ENCODE data around the gene AP3B1. TPM values are rescaled to one million over a fixed set of nuclear protein-coding genes. Genes with fewer than 3 reads are reported as not detected.
A peak's percentile ranks its signal among the peaks of the same experiment; 100 is the strongest.
"Not testable (repeated sequence)": the region's sequence is repeated elsewhere in the genome, so short reads cannot be mapped to it uniquely, and the experiment has no call there.

AP3B1 gene
- total RNA-seq, 1 donor from 2014 or later: 105 TPM

DNA sequence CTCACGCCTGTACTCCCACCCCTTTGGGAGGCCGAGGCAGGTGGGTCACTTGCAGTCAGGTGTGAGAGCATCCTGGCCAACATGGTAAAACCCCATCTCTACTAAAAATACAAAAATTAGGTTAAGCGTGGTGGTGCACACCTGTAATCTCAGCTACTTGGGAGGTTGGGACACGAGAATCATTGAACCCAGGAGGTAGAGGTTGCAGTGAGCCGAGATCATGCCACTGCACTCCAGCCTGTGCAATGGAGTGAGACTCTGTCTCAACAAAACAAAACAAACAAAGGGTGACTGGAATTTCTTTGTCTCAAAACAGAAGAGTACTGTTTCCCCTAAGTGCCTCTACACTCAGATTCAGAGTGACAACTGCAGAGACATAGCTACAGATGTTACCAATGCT is 116.1 kb downstream of the AP3B1 start:
- TF ChIP-seq, protein P1, sequence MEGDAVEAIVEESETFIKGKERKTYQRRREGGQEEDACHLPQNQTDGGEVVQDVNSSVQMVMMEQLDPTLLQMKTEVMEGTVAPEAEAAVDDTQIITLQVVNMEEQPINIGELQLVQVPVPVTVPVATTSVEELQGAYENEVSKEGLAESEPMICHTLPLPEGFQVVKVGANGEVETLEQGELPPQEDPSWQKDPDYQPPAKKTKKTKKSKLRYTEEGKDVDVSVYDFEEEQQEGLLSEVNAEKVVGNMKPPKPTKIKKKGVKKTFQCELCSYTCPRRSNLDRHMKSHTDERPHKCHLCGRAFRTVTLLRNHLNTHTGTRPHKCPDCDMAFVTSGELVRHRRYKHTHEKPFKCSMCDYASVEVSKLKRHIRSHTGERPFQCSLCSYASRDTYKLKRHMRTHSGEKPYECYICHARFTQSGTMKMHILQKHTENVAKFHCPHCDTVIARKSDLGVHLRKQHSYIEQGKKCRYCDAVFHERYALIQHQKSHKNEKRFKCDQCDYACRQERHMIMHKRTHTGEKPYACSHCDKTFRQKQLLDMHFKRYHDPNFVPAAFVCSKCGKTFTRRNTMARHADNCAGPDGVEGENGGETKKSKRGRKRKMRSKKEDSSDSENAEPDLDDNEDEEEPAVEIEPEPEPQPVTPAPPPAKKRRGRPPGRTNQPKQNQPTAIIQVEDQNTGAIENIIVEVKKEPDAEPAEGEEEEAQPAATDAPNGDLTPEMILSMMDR (IDR thresholded peaks at IDR 0.05): no peak
- no peak for TF ChIP-seq EZH2phosphoT487 (IDR thresholded peaks at IDR 0.05)
- no peak for TF ChIP-seq EZH2 (IDR thresholded peaks at IDR 0.05)

GRCh38 chr5:78170335-78170734 is 124.2 kb downstream of the AP3B1 start:
- peaks cover 40% of the 10 kb centered on the region for H3K9me3 Mint-ChIP-seq

More for the DNA sequence above, 116.1 kb downstream of the AP3B1 start:
- Mint-ChIP-seq H3K36me3 (peaks cover 33% of the 10 kb centered on the region), H3K9me3 (peaks cover 12% of the 10 kb centered on the region), H3K27ac (no peak overlapping the region), H3K27me3 (ENCODE audit: insufficient read depth, low read depth) (no peaks in the 10 kb centered on the region), H3K4me3 (no peak overlapping the region), H3K4me1 (no peaks in the 10 kb centered on the region)
- DNase-seq (ENCODE audit: low spot score): no peak
- H3K4me1 ChIP-seq: no peaks in the 10 kb centered on the region
- no peak overlapping the region for H3K4me2 ChIP-seq
- H3K4me3 ChIP-seq: no peak overlapping the region
- H3K9ac ChIP-seq: no peak overlapping the region
- no peak overlapping the region for H3K27ac ChIP-seq
- H2AFZ ChIP-seq (replicated peaks): no peak overlapping the region
- H3K36me3 ChIP-seq: peaks cover 28% of the 10 kb centered on the region
- no peaks in the 10 kb centered on the region for H3K9me3 ChIP-seq (ENCODE audit: low read depth)
- no peaks in the 10 kb centered on the region for H3K27me3 ChIP-seq
- H4K20me1 ChIP-seq (ENCODE audit: low read depth): no peaks in the 10 kb centered on the region
- no peaks in the 10 kb centered on the region for H3F3A ChIP-seq (ENCODE audit: low read depth)
- H3K79me2 ChIP-seq (ENCODE audit: low read depth): peaks cover 15% of the 10 kb centered on the region

DNA sequence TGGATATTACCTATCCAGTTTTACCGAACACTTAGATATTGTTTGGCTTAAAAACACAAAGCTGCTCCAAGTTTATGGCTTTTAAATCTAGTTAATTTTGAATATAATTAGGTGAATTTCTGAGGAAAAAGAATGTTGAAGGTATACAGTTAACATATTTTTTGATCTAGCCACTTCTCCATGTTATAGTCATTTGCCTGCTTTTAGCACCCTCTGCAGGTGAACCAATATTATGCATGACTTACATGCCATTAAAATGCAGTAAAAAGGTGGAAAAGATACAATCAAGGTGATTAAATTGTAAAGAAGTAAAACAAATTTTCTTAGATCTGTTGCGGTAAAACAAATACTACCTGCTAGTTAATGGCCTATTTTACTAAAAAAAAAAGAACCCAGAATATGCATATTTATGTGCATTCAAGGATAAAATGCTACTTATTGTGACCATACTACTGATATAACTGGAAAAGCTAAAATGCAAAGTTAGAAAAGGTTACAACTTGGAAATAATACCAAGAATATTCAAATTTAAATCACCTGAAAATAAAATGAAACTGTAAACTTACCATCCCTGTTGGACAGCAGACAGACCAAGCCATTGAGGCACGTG is 132.1 kb downstream of the AP3B1 start:
- Mint-ChIP-seq H3K27me3 (ENCODE audit: insufficient read depth, low read depth) (no peaks in the 10 kb centered on the region), H3K4me1 (no peaks in the 10 kb centered on the region), H3K36me3 (peaks cover 17% of the 10 kb centered on the region), H3K9me3 (peaks cover 3% of the 10 kb centered on the region), H3K27ac (no peak overlapping the region), H3K4me3 (no peak overlapping the region)
- Histone ChIP-seq H3F3A (ENCODE audit: low read depth) (peaks cover 22% of the 10 kb centered on the region), H3K36me3 (peaks cover 5% of the 10 kb centered on the region), H3K27me3 (no peaks in the 10 kb centered on the region), H3K9me3 (ENCODE audit: low read depth) (no peaks in the 10 kb centered on the region), H3K9ac (no peak overlapping the region), H3K27ac (no peak overlapping the region), H3K79me2 (ENCODE audit: low read depth) (no peaks in the 10 kb centered on the region), H2AFZ (replicated peaks) (no peak overlapping the region), H3K4me1 (no peaks in the 10 kb centered on the region), H3K4me3 (no peak overlapping the region), H3K4me2 (no peak overlapping the region), H4K20me1 (ENCODE audit: low read depth) (peaks cover 6% of the 10 kb centered on the region)
- DNase-seq (ENCODE audit: low spot score): peak; percentile 65
- TF ChIP-seq, protein P1 (IDR thresholded peaks at IDR 0.05): peak; percentile 86
- TF ChIP-seq EZH2phosphoT487 (IDR thresholded peaks at IDR 0.05): no peak
- no peak for TF ChIP-seq EZH2 (IDR thresholded peaks at IDR 0.05)

More at GRCh38 chr5:78170335-78170734, 124.2 kb downstream of the AP3B1 start:
- not testable (repeated sequence) for H3K27ac ChIP-seq; H3K27ac Mint-ChIP-seq; H2AFZ ChIP-seq (replicated peaks); H3K4me1 ChIP-seq; H3K9ac ChIP-seq; H3K79me2 ChIP-seq (ENCODE audit: low read depth); H3F3A ChIP-seq (ENCODE audit: low read depth); H3K4me1 Mint-ChIP-seq; H4K20me1 ChIP-seq (ENCODE audit: low read depth); DNase-seq (ENCODE audit: low spot score); H3K27me3 Mint-ChIP-seq (ENCODE audit: insufficient read depth, low read depth); H3K4me3 Mint-ChIP-seq; H3K27me3 ChIP-seq; H3K4me3 ChIP-seq; H3K4me2 ChIP-seq; H3K9me3 ChIP-seq (ENCODE audit: low read depth)
- H3K36me3 Mint-ChIP-seq: peaks cover 68% of the 10 kb centered on the region
- H3K36me3 ChIP-seq: peaks cover 15% of the 10 kb centered on the region

GRCh38 chr5:78157001-78157400 is 137.5 kb downstream of the AP3B1 start:
- TF ChIP-seq, protein P1 (IDR thresholded peaks at IDR 0.05): no peak
- TF ChIP-seq EZH2 (IDR thresholded peaks at IDR 0.05) (no peak), EZH2phosphoT487 (IDR thresholded peaks at IDR 0.05) (no peak)
- no peaks in the 10 kb centered on the region for H3F3A ChIP-seq (ENCODE audit: low read depth)
- Mint-ChIP-seq H3K27me3 (ENCODE audit: insufficient read depth, low read depth) (no peaks in the 10 kb centered on the region), H3K4me3 (no peak overlapping the region), H3K9me3 (peaks cover 6% of the 10 kb centered on the region), H3K36me3 (peaks cover 48% of the 10 kb centered on the region), H3K4me1 (no peaks in the 10 kb centered on the region), H3K27ac (no peak overlapping the region)
- DNase-seq (ENCODE audit: low spot score): no peak
- H3K79me2 ChIP-seq (ENCODE audit: low read depth): no peaks in the 10 kb centered on the region
- no peak overlapping the region for H3K4me2 ChIP-seq
- H3K27me3 ChIP-seq: no peaks in the 10 kb centered on the region
- H3K9ac ChIP-seq: no peak overlapping the region
- H3K36me3 ChIP-seq: peaks cover 24% of the 10 kb centered on the region
- no peak overlapping the region for H3K27ac ChIP-seq
- H3K9me3 ChIP-seq (ENCODE audit: low read depth): no peaks in the 10 kb centered on the region
- H4K20me1 ChIP-seq (ENCODE audit: low read depth): no peaks in the 10 kb centered on the region
- H3K4me3 ChIP-seq: no peak overlapping the region
- no peaks in the 10 kb centered on the region for H3K4me1 ChIP-seq
- H2AFZ ChIP-seq (replicated peaks): no peak overlapping the region
